H1 (cell line): ENCODE results near the gene DCHS1.

Source experiments
- CHD2 ChIP-seq: IDR thresholded peaks from 2 replicates; pipeline ENCODE4 v1.6.1; 2012; ENCODE audit warnings: low read length, improper control_type of control experiment
- CTCF ChIP-seq, 3 experiments: IDR thresholded peaks; 1 replicate in 2 of 3; 2 replicates in 1 of 3; pipeline versions ENCODE4 v1.5.1 to v1.6.1; 2011; ENCODE audit warnings: low read length in 3 of 3, mild to moderate bottlenecking in 3 of 3, inconsistent platforms in 2 of 3, low read depth in 1 of 3, moderate library complexity in 1 of 3; ENCODE audit not compliant: insufficient read depth in 1 of 3; ENCODE audit errors: control extremely low read depth in 1 of 3
- GTF2F1 ChIP-seq: IDR thresholded peaks from 2 replicates; pipeline ENCODE4 v1.6.1; 2012; ENCODE audit warnings: low read depth, low read length, improper control_type of control experiment, borderline replicate concordance
- HDAC6 ChIP-seq: IDR thresholded peaks from one replicate; pipeline ENCODE4 v1.7.1; 2012; ENCODE audit warnings: low read depth, mild to moderate bottlenecking, inconsistent platforms, low read length, moderate library complexity
- RBBP5 ChIP-seq: IDR thresholded peaks from 2 replicates; pipeline ENCODE4 v1.7.1; 2012; ENCODE audit warnings: low read depth, mild to moderate bottlenecking, inconsistent platforms, low read length, moderate library complexity, borderline replicate concordance
- RFX5 ChIP-seq: IDR thresholded peaks from 2 replicates; pipeline ENCODE4 v1.6.1; 2011; ENCODE audit warnings: low read depth, low read length, improper control_type of control experiment, borderline replicate concordance
- RNF2 ChIP-seq: fragments of 200-900, 300-1000 bp; sonication (generic); IDR thresholded peaks from 2 replicates; pipeline ENCODE4 v1.7.1; 2016; ENCODE audit warnings: borderline replicate concordance, low read depth, mild to moderate bottlenecking, antibody characterized with exemption, low read length; ENCODE audit not compliant: poor library complexity, severe bottlenecking; ENCODE audit errors: missing control alignments
- SP1 ChIP-seq: IDR thresholded peaks from 2 replicates; pipeline ENCODE4 v1.6.1; 2011; ENCODE audit warnings: low read depth, low read length
- SP2 ChIP-seq: IDR thresholded peaks from 2 replicates; pipeline ENCODE4 v1.6.1; 2012; ENCODE audit warnings: mild to moderate bottlenecking, low read length, inconsistent platforms
- TAF1 ChIP-seq: IDR thresholded peaks from 2 replicates; pipeline ENCODE4 v1.6.1; 2011; ENCODE audit warnings: mild to moderate bottlenecking, low read depth, low read length

DNA sequence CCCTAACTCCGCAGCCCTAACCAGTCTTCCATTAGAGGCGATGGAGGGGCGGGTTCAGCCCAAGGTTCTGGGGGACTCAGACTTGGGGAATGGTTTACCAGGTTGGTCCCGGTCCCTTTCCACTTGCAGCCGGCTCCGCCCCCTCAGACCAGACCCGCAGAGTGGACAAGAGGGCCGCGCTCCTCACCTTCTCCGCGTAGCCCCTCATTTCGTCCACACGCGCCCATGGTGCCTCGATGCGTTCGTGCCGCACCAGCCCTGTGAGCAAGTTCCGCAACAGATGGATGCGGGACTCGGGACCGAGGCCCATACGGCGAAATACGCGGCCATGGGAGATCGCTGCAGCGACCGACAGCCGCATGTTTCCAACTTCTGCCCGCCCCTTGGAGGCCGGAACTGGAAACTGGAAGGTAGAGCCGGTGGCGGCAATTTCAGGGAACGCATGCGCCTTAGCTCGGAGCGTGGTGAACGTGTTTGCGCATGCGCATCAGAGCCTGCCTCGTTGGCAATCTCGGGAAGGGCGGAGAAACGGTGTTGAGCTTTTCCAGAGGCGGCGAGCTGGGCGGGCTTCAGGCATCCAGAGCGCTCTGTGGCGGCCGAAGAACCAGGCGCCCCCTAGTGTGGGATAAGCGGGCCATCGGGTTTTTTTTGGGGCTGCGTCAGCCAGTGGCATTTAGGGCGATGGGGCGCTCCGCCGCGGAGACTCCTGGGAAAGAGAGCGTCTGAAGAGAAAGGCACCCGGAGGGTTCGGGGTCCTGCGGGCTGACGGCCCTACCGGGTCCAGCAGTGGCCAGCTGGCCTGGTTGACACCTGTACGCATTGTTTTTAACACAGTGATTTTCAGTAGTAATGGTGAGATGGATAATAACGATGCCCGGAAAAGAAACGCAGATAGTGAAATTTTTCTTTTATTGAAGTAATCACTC, 27.6 kb upstream of the DCHS1 start, which contains the start of gene MRPL17:
- TF ChIP-seq HDAC6 (no peak), CTCF (IDR thresholded peaks at IDR 0.05; ENCODE audit: control extremely low read depth in 1 of 3, insufficient read depth in 1 of 3, low read depth in 1 of 3, low read length in 3 of 3) (peak; percentile 53 to 82 (median 80)), RNF2 (no peak), GTF2F1 (no peak), TAF1 (peak; percentile 94), RBBP5 (no peak), SP1 (0 out of 2 replicates have a peak, but pooled peaks have one; percentile 20), RFX5 (no peak), CHD2 (no peak; the same call in 1 of the 2 replicates), SP2 (no peak)
